ENCODE data around the gene KCNA5.

- TF ChIP-seq CTCF (IDR thresholded peaks at IDR 0.05) (no peak), EP300 (IDR thresholded peaks at IDR 0.05; ENCODE audit: low read depth) (no peak), POLR2A (IDR thresholded peaks at IDR 0.05) (no peak), POLR2AphosphoS5 (IDR thresholded peaks at IDR 0.05) (no peak)
Measured at GRCh38 chr12:5034603-5035002, 9.1 kb upstream of the KCNA5 start.
